Neuron (in vitro differentiated cells): ENCODE data around the gene H2AZ2.
A peak's percentile ranks its signal among the peaks of the same experiment; 100 is the strongest.
"Not testable (repeated sequence)": the region's sequence is repeated elsewhere in the genome, so short reads cannot be mapped to it uniquely, and the experiment has no call there.

Experiments used
- H2AFZ ChIP-seq: one replicate; pipeline ENCODE4 v1.6.1; 2013; ENCODE audit warnings: low read depth, mild to moderate bottlenecking, inconsistent platforms, low read length, moderate library complexity
- H3K27me3 ChIP-seq: one replicate; pipeline ENCODE4 v1.6.1; 2013; ENCODE audit warnings: low read length; ENCODE audit not compliant: insufficient read depth
- H3K36me3 ChIP-seq: one replicate; pipeline ENCODE4 v1.6.1; 2013; ENCODE audit warnings: low read length; ENCODE audit not compliant: insufficient read depth
- H3K4me1 ChIP-seq: one replicate; pipeline ENCODE4 v1.6.1; 2013; ENCODE audit warnings: low read length; ENCODE audit not compliant: insufficient read depth
- H3K4me3 ChIP-seq: 2 replicates; pipeline ENCODE4 v1.5.1; 2013; ENCODE audit warnings: mild to moderate bottlenecking, low read length, moderate library complexity
- H3K9me3 ChIP-seq: one replicate; pipeline ENCODE4 v1.6.1; 2013; ENCODE audit warnings: low read length

Gene H2AZ2

GRCh38 chr7:44854644-44855364 lies 6.9 kb upstream of the H2AZ2 start:
- Histone ChIP-seq H3K36me3 (no peaks in the 10 kb centered on the region), H3K9me3 (no peaks in the 10 kb centered on the region), H2AFZ (no peak overlapping the region), H3K4me1 (no peaks in the 10 kb centered on the region), H3K27me3 (no peaks in the 10 kb centered on the region), H3K4me3 (no peak overlapping the region)

- Histone ChIP-seq H3K4me3 (no peak overlapping the region), H2AFZ (no peak overlapping the region)
These were observed 5.5 kb upstream of the H2AZ2 start for GRCh38 chr7:44853391-44853790.

GRCh38 chr7:44852590-44852989 lies 4.7 kb upstream of the H2AZ2 start:
- H3K4me3 ChIP-seq = no peak overlapping the region
- peaks cover 6% of the 10 kb centered on the region for H3K4me1 ChIP-seq
- no peaks in the 10 kb centered on the region for H3K27me3 ChIP-seq
- no peak overlapping the region for H2AFZ ChIP-seq
- no peaks in the 10 kb centered on the region for H3K9me3 ChIP-seq
- no peaks in the 10 kb centered on the region for H3K36me3 ChIP-seq

More at GRCh38 chr7:44853391-44853790, 5.5 kb upstream of the H2AZ2 start:
- H3K4me1 ChIP-seq = peaks cover 6% of the 10 kb centered on the region
- H3K9me3 ChIP-seq = no peaks in the 10 kb centered on the region
- H3K27me3 ChIP-seq = no peaks in the 10 kb centered on the region
- H3K36me3 ChIP-seq = no peaks in the 10 kb centered on the region

- H3K4me3 ChIP-seq = no peak overlapping the region
- no peaks in the 10 kb centered on the region for H3K9me3 ChIP-seq
- no peak overlapping the region for H2AFZ ChIP-seq
- H3K27me3 ChIP-seq = no peaks in the 10 kb centered on the region
- H3K36me3 ChIP-seq = no peaks in the 10 kb centered on the region
- H3K4me1 ChIP-seq = peaks cover 17% of the 10 kb centered on the region
These were observed 2.1 kb upstream of the H2AZ2 start for GRCh38 chr7:44849885-44850544.

- Histone ChIP-seq H3K36me3 (no peaks in the 10 kb centered on the region), H3K9me3 (no peaks in the 10 kb centered on the region), H3K4me3 (peak overlapping the region; percentile 85), H3K27me3 (no peaks in the 10 kb centered on the region), H3K4me1 (peaks cover 17% of the 10 kb centered on the region), H2AFZ (no peak overlapping the region)
These were observed 1.5 kb upstream of the H2AZ2 start for GRCh38 chr7:44849259-44849884.

- Histone ChIP-seq H3K4me1 (peaks cover 17% of the 10 kb centered on the region), H3K27me3 (no peaks in the 10 kb centered on the region), H3K4me3 (peak overlapping the region; percentile 97), H3K36me3 (peaks cover 4% of the 10 kb centered on the region), H3K9me3 (no peaks in the 10 kb centered on the region), H2AFZ (peak overlapping the region; percentile 23)
These were observed 373 bp downstream of the H2AZ2 start for GRCh38 chr7:44847509-44847919.

- peaks cover 17% of the 10 kb centered on the region for H3K4me1 ChIP-seq
- peak overlapping the region; percentile 97 for H3K4me3 ChIP-seq
These were observed 925 bp downstream of the H2AZ2 start for GRCh38 chr7:44846816-44847508.

GRCh38 chr7:44846390-44846789 lies 1.5 kb downstream of the H2AZ2 start:
- H3K4me3 ChIP-seq = peak overlapping the region; percentile 97
- H3K36me3 ChIP-seq = peaks cover 15% of the 10 kb centered on the region

More at GRCh38 chr7:44846816-44847508, 925 bp downstream of the H2AZ2 start:
- Histone ChIP-seq H3K9me3 (no peaks in the 10 kb centered on the region), H2AFZ (peak overlapping the region; percentile 23), H3K27me3 (no peaks in the 10 kb centered on the region), H3K36me3 (peaks cover 10% of the 10 kb centered on the region)

GRCh38 chr7:44845451-44845850 lies 2.4 kb downstream of the H2AZ2 start:
- Histone ChIP-seq H3K36me3 (peaks cover 24% of the 10 kb centered on the region), H3K4me1 (peaks cover 17% of the 10 kb centered on the region), H3K27me3 (no peaks in the 10 kb centered on the region), H3K4me3 (peak overlapping the region; percentile 97), H2AFZ (no peak overlapping the region), H3K9me3 (no peaks in the 10 kb centered on the region)

More at GRCh38 chr7:44846390-44846789, 1.5 kb downstream of the H2AZ2 start:
- not testable (repeated sequence) for H2AFZ ChIP-seq, H3K27me3 ChIP-seq, H3K9me3 ChIP-seq
- H3K4me1 ChIP-seq = peaks cover 17% of the 10 kb centered on the region

GRCh38 chr7:44843440-44843839 lies 4.4 kb downstream of the H2AZ2 start:
- H3K4me3 ChIP-seq, H3K27me3 ChIP-seq, H2AFZ ChIP-seq, H3K9me3 ChIP-seq: not testable (repeated sequence)
- Histone ChIP-seq H3K36me3 (peaks cover 40% of the 10 kb centered on the region), H3K4me1 (peaks cover 11% of the 10 kb centered on the region)

- peaks cover 11% of the 10 kb centered on the region for H3K4me1 ChIP-seq
- H3K36me3 ChIP-seq = peaks cover 42% of the 10 kb centered on the region
- H2AFZ ChIP-seq, H3K4me3 ChIP-seq, H3K27me3 ChIP-seq, H3K9me3 ChIP-seq: not testable (repeated sequence)
These were observed 5.2 kb downstream of the H2AZ2 start for GRCh38 chr7:44842675-44843074.

- no peaks in the 10 kb centered on the region for H3K27me3 ChIP-seq
- no peaks in the 10 kb centered on the region for H3K9me3 ChIP-seq
- H2AFZ ChIP-seq = no peak overlapping the region
- H3K4me1 ChIP-seq = no peaks in the 10 kb centered on the region
- no peak overlapping the region for H3K4me3 ChIP-seq
- H3K36me3 ChIP-seq = peaks cover 75% of the 10 kb centered on the region
These were observed 9.1 kb downstream of the H2AZ2 start for GRCh38 chr7:44838751-44839150.

GRCh38 chr7:44827567-44827966 lies 20.3 kb downstream of the H2AZ2 start:
- Histone ChIP-seq H3K9me3 (no peaks in the 10 kb centered on the region), H3K4me1 (no peaks in the 10 kb centered on the region), H3K4me3 (no peak overlapping the region), H3K27me3 (no peaks in the 10 kb centered on the region), H3K36me3 (peaks cover 69% of the 10 kb centered on the region), H2AFZ (no peak overlapping the region)
